C4-2B (cell line): ENCODE results near the gene RABEP1.
A peak's percentile ranks its signal among the peaks of the same experiment; 100 is the strongest.
"Not testable (repeated sequence)": the region's sequence is repeated elsewhere in the genome, so short reads cannot be mapped to it uniquely, and the experiment has no call there.

Experiments used
- H3K27ac ChIP-seq: fragments of 450-650 bp; 2 replicates; pipeline ENCODE4 v1.5.1; 2017
- CTCF ChIP-seq: fragments of 450-650 bp; conservative IDR thresholded peaks from 2 replicates; pipeline ENCODE4 v1.5.1; 2017; ENCODE audit warnings: mild to moderate bottlenecking
- ZFX ChIP-seq: fragments of 450-650 bp; IDR thresholded peaks from 2 replicates; pipeline ENCODE4 v1.6.1; 2017

The RABEP1 gene

GRCh38 chr17:5425826-5426225, 143.7 kb downstream of the RABEP1 start:
- H3K27ac ChIP-seq, result no peak overlapping the region
- no peak for TF ChIP-seq CTCF
- no peak for TF ChIP-seq ZFX

- TF ChIP-seq ZFX (no peak), CTCF (no peak)
- H3K27ac ChIP-seq, result no peak overlapping the region; the same call in 1 of the 2 replicates
These were observed 147.3 kb downstream of the RABEP1 start for GRCh38 chr17:5429191-5429887.

DNA sequence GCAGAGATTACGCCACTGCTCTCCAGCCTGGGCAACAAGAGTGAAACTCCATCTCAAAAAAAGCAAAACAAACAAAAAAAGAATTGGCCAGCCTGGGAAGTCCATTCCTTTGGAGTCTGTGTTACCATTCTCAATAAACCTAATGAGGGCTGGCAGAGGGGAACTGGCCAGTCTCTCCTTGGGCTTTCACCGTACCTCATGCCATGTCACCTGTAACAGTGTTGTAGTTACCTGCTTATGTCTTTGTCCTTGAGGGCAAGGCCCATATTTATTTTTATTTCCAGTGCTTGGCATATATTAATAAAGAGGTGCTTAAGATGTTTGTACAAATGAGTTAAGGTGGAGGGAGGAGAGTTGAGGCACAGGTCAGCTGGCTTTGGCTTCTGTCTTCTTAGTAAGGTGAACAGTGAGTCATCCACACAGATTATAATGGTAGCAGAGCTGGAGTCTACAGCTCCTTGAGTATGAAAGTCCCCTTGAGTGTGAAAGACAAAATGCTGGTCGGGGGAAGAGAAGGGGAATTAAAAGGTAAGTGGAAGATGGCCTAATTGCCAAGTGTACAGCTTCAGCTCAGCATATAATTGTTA, 148.4 kb downstream of the RABEP1 start:
- TF ChIP-seq ZFX (no peak), CTCF (no peak)
- no peak overlapping the region for H3K27ac ChIP-seq

DNA sequence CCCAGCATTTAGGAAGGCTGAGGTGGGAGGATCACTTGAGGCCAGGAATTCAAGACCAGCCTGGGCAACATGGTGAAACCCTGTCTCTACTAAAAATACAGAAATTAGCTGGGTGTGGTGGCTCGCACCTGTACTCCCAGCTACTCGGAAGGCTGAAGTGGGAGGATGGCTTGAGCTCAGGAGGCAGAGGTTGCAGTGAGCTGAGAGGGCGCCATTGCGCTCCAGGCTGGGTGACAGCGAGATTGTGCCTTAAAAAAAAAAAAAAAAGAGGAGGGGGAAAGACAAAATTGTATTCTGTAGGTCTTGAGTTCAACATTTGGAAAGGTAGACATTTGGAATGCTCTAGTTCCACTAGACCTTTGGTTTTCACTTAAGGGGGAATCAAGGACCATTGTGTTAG, 149.2 kb downstream of the RABEP1 start:
- peak; percentile 23 for TF ChIP-seq CTCF
- not testable (repeated sequence) for H3K27ac ChIP-seq

GRCh38 chr17:5431949-5432556, 150.0 kb downstream of the RABEP1 start:
- no peak overlapping the region for H3K27ac ChIP-seq
- TF ChIP-seq ZFX, result no peak
- no peak for TF ChIP-seq CTCF

DNA sequence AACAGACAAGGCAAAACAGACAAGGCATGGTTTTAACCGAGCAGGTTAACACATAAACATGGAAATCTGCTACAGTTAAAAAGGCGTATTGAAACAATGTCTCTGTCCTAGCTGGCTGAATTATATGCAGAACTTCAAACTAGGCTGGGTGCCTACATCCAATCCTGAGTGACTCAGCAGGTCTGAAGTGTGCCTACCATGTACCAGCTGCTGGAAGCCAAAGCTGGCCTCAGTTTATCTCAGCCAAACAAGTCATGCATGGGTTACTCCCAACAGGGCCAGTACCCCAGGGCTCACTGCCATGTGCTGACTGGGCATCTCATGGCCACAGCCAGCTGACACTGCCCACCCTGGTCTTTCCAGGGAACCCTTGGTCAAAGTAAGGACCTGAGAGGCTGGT, 152.9 kb downstream of the RABEP1 start:
- TF ChIP-seq CTCF (no peak), ZFX (no peak)
- peak overlapping the region; percentile 6; the same call in 1 of the 2 replicates for H3K27ac ChIP-seq
